HG02763 (cell line): ENCODE data around the gene IPO4.

Experiments
- ATAC-seq: cut with Tn5 transposase; IDR thresholded peaks from one replicate; pipeline ENCODE4 v1.9.1; 2021; ENCODE audit warnings: mild to moderate bottlenecking, moderate library complexity; ENCODE audit not compliant: unreplicated experiment

Gene IPO4

GRCh38 chr14:24135834-24136683, 52.6 kb downstream of the IPO4 start, which contains the start of gene PSME1:
PSME1 (plus strand) TSS chr14:24136194; CDS start chr14:24136263, 69 bp downstream.
- ATAC-seq, result peak; percentile 85

GRCh38 chr14:24135584-24135833, 53.1 kb downstream of the IPO4 start:
- ATAC-seq, result no peak

- no peak for ATAC-seq
Observed at GRCh38 chr14:24133735-24134134, 54.9 kb downstream of the IPO4 start.

- no peak for ATAC-seq
Observed at GRCh38 chr14:24132976-24133375, 55.6 kb downstream of the IPO4 start.

GRCh38 chr14:24132061-24132685, 56.4 kb downstream of the IPO4 start:
- no peak for ATAC-seq

GRCh38 chr14:24131549-24131966, 57.1 kb downstream of the IPO4 start:
- no peak for ATAC-seq

GRCh38 chr14:24130717-24131548, 57.7 kb downstream of the IPO4 start:
- ATAC-seq, result no peak

GRCh38 chr14:24130380-24130716, 58.3 kb downstream of the IPO4 start, which contains the start of gene FITM1:
FITM1 (plus strand) TSS chr14:24130659; CDS start chr14:24131564, 905 bp downstream.
- no peak for ATAC-seq
